Erythroblast (primary cell): ENCODE results near the gene TTC13.

ENCODE experiments used
- GATA1 ChIP-seq: IDR thresholded peaks from 2 replicates; pipeline ENCODE4 v1.6.1; 2011; ENCODE audit warnings: low read depth, mild to moderate bottlenecking, control low read depth, low read length, moderate library complexity
- POLR2A ChIP-seq: IDR thresholded peaks from 2 replicates; pipeline ENCODE4 v1.6.1; 2011; ENCODE audit warnings: mild to moderate bottlenecking, low read length

DNA sequence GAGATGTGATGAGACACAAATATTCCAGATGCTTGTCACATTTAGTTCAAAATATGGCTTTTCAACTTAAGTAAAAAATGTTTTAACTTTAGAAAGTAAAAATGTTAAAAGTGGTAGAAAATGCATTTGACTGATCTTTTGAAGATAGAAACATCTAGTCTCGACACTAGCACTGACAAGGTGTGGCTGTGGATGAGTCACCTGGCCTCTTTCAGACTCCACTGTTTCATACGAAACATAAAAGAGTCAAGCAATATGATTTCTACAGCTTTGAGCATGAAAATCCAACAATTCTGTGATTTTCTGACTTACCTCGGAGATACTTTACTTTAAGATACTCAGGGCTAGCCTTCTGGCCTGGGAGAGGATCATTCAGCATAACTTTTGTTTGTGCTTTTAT lies 47.7 kb downstream of the TTC13 start:
- TF ChIP-seq POLR2A (no peak), GATA1 (no peak)
